ENCODE data around the gene PGAP3. TPM values are rescaled to one million over a fixed set of nuclear protein-coding genes. Genes with fewer than 3 reads are reported as not detected.

The PGAP3 gene, protein sequence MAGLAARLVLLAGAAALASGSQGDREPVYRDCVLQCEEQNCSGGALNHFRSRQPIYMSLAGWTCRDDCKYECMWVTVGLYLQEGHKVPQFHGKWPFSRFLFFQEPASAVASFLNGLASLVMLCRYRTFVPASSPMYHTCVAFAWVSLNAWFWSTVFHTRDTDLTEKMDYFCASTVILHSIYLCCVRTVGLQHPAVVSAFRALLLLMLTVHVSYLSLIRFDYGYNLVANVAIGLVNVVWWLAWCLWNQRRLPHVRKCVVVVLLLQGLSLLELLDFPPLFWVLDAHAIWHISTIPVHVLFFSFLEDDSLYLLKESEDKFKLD
- 10.7 TPM for total RNA-seq
- long read RNA-seq, transcript PGAP3-201 (8 exons, 2,737 nt), result major isoform, 16 of 34 reads
- long read RNA-seq, partial matches to known transcripts, result 10 of 34 reads
- long read RNA-seq, other reads (novel, unspliced or antisense), result 7 of 34 reads

DNA sequence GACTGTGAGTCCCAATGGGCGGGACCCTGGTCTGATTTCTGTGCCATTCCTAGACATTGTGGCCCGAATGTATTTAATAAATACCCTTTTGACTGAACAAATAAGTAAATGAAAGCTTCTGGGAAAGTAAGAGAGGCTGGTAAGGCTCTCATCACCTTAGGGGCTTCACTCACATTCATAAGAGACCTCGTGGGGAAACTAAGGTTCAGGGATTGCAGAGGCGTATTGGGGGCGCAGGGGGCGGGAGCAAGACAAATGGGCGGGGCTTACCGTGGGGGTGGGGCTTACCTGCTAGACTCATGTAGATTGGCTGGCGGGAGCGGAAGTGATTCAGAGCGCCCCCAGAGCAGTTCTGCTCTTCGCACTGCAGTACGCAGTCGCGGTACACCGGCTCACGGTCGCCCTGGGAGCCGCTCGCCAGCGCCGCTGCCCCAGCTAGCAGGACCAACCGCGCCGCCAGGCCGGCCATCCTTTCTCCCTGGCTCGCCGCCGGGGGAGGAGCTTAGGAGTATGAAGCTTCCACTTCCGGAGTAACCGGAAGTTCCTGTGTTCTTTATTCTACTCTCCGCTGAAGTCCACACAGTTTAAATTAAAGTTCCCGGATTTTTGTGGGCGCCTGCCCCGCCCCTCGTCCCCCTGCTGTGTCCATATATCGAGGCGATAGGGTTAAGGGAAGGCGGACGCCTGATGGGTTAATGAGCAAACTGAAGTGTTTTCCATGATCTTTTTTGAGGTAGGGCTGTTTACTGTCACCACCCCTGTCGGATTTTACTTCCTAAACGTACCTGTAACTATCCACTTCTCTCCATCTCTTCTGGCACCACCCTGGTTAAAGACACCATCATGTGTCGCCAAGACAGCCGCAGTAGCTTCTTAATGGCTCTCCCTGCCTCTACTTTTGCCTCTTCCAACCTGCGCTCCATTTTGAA is at the start of gene PGAP3:
PGAP3 (minus strand) TSS at position 512 of the 929 bp plus-strand sequence; CDS start at position 469, 43 bp downstream.
- TF ChIP-seq, protein P1, sequence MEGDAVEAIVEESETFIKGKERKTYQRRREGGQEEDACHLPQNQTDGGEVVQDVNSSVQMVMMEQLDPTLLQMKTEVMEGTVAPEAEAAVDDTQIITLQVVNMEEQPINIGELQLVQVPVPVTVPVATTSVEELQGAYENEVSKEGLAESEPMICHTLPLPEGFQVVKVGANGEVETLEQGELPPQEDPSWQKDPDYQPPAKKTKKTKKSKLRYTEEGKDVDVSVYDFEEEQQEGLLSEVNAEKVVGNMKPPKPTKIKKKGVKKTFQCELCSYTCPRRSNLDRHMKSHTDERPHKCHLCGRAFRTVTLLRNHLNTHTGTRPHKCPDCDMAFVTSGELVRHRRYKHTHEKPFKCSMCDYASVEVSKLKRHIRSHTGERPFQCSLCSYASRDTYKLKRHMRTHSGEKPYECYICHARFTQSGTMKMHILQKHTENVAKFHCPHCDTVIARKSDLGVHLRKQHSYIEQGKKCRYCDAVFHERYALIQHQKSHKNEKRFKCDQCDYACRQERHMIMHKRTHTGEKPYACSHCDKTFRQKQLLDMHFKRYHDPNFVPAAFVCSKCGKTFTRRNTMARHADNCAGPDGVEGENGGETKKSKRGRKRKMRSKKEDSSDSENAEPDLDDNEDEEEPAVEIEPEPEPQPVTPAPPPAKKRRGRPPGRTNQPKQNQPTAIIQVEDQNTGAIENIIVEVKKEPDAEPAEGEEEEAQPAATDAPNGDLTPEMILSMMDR (IDR thresholded peaks at IDR 0.05; ENCODE audit: borderline replicate concordance), result no peak
- intact Hi-C loops (cut with micrococcal nuclease), result no loop called here
- peaks cover 24% of the 10 kb centered on the region for H3K4me1 ChIP-seq

DNA sequence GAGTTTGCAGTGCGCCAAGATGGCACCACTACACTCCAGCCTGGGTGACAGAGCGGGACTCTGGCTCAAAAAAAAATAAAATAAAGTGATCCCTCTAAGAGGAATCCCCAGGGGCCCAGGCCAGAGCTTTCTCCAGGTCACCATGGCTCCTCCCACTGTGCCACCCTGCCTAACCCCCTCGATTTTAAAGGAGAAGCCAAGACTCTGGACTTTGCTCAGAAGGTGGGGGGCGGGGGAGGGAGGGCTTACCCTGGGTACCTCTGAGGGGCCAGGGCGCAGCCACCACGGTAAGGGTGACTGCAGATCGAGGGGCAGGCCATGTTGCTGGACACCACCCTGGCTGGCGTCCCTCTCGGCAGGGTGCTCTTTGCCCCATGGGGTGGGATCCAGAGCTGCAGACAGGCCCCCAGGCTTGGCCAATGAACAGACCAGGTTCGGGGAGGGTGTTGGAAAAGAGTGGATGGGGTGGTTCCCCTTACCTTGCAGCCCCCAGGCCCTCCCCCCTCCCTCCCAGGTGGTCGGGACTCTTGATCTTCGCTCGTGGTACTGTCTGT is 49.4 kb upstream of the PGAP3 start:
- Histone ChIP-seq H3K4me3 (peak overlapping the region; percentile 57), H3K9me3 (replicated peaks) (no peaks in the 10 kb centered on the region), H3K27me3 (ENCODE audit: low read depth) (peaks cover 63% of the 10 kb centered on the region), H3K36me3 (no peaks in the 10 kb centered on the region), H3K27ac (replicated peaks) (no peak overlapping the region), H3K4me1 (peaks cover 42% of the 10 kb centered on the region)
- no peak for DNase-seq
- intact Hi-C loops (cut with micrococcal nuclease), result no loop called here
- TF ChIP-seq, protein P1 (IDR thresholded peaks at IDR 0.05; ENCODE audit: borderline replicate concordance), result no peak

More for the DNA sequence above, at the start of gene PGAP3:
- Histone ChIP-seq H3K4me3 (peak within 1 kb of the TSS; percentile 74), H3K27ac (replicated peaks) (peak within 1 kb of the TSS; percentile 95), H3K36me3 (peaks cover 27% of the 10 kb centered on the region), H3K9me3 (replicated peaks) (no peaks in the 10 kb centered on the region), H3K27me3 (ENCODE audit: low read depth) (no peaks in the 10 kb centered on the region)
- peak; percentile 89 for DNase-seq

DNA sequence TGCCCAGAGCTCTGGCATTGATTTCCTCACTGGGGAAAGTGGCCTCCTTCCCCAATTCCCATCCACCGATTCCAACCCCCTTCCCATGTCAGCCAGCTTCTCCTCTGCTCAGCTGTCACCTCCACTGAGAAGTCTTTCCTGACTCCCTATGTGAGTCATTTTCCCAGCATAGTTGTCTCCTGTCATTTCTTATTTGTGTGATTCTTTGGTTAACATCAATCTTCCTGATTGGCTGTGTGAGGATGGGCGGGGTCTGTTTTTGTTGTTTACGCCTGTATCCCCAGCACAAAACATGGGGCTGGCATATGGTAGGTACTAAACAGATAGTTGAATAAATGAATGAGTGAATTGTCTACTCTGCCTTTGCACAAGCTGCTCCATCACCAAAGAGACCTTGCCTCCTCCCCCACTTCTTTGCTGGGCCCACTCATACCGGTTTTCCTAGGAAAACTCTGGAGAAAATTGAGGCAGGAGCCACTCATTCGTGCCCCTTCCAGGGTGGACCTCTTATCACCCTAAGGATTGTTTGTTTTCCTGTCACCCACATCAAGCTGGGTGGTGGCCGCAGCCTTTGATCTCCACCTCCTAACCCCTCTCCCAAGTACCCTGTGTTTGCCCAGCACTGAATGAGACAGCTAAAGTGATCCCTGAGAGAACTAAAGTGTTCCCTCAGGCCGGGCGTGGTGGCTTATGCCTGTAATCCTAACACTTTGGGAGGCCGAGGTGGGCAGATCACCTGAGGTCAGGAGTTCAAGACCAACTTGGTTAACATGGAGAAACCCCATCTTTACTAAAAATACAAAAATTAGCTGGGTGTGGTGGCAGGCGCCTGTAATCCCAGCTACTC is 48.7 kb upstream of the PGAP3 start:
- no peak for DNase-seq
- H3K27me3 ChIP-seq (ENCODE audit: low read depth), result peaks cover 56% of the 10 kb centered on the region
- intact Hi-C loops (cut with micrococcal nuclease), result no loop called here

DNA sequence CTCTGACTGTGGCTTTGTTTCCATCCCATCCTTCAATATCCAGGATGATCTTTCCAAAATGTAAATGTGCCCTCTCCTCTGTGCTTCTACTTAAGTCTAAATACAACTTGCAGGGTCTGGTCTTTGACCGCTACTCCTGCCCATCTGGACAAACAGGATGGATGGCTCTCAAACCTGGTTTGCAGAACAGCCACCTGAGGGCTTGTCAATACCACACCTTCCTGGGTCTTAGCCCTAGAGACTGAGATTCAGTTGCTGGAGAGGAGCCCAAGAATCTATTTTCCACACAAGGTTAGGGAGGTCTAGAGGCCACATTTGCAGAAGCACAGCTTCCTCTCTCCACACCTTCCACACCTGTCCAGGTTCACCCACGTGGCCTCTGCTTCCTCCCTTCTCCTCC is 48.0 kb upstream of the PGAP3 start:
- no peaks in the 10 kb centered on the region for H3K9me3 ChIP-seq (replicated peaks)
- no peak for DNase-seq
- H3K4me1 ChIP-seq, result peaks cover 35% of the 10 kb centered on the region
- no peak overlapping the region for H3K27ac ChIP-seq (replicated peaks)
- no peaks in the 10 kb centered on the region for H3K36me3 ChIP-seq
- peaks cover 49% of the 10 kb centered on the region for H3K27me3 ChIP-seq (ENCODE audit: low read depth)
- TF ChIP-seq, protein P1 (IDR thresholded peaks at IDR 0.05; ENCODE audit: borderline replicate concordance), result no peak
- H3K4me3 ChIP-seq, result no peak overlapping the region
- intact Hi-C loops (cut with micrococcal nuclease), result no loop called here

More for the DNA sequence above, 48.7 kb upstream of the PGAP3 start:
- H3K36me3 ChIP-seq, result no peaks in the 10 kb centered on the region
- peaks cover 41% of the 10 kb centered on the region for H3K4me1 ChIP-seq
- H3K27ac ChIP-seq (replicated peaks), result no peak overlapping the region
- H3K9me3 ChIP-seq (replicated peaks), result no peaks in the 10 kb centered on the region
- no peak overlapping the region for H3K4me3 ChIP-seq
- TF ChIP-seq, protein P1 (IDR thresholded peaks at IDR 0.05; ENCODE audit: borderline replicate concordance), result no peak
